NCI-H128 (cell line): Measurements from ENCODE around the gene MPZL2.

Source experiments
- DNase-seq: peaks from one replicate; lab custom pipeline; 2025; ENCODE audit not compliant: unreplicated experiment; lab: John Stamatoyannopoulos, UW

Gene MPZL2

DNA sequence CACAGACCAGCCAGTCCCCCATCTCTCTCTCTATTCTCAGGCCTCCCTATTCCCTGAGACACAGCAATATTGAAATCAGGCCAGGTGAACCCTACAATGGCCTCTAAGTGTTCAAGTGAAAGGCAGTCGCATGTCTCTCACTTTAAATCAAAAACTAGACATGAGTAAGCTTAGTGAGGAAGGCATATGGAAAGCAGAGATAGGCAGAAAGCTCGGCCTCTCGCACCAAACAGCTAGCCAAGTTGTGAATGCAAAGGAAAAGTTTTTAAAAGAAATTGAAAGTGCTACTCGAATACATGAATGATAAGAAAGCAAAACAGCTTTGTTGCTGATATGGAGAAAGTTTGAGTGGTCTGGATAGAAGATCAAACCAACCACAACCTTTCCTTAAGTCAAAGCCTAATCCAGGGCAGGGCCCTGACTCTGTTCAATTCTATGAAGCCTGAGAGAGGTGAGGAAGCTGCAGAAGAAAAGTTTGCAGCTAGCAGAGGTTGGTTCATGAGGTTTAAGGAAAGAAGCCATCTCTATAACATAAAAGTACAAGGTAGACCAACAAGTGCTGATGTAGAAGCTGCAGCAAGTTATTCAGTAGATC is 19.8 kb upstream of the MPZL2 start:
- DNase-seq, result no peak

- DNase-seq, result no peak
Observed at GRCh38 chr11:118283037-118283636, 19.0 kb upstream of the MPZL2 start.

- no peak for DNase-seq
Observed at GRCh38 chr11:118282606-118283005, 18.5 kb upstream of the MPZL2 start.

GRCh38 chr11:118281284-118281683 is 17.2 kb upstream of the MPZL2 start:
- DNase-seq, result no peak

DNA sequence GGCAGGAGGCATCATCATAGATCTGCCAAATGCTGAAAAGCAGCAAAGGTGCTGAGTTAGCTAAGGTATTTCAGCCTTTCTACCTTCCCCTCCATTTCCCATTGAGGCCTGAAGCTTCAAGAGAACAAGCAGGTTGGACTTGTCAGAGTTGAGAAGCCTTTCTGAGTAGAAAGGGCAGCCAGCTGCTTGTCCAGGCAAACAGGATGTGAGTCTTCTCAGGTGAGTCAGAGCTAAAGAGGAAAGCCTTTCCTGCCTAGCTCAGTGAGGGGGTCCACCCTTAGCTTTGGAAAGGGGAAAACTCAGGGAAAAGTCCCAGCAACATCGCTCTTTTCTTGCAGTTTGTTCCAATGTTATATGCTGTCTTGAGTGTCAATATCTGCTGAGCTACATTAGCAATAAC is 13.2 kb upstream of the MPZL2 start:
- DNase-seq, result no peak

DNA sequence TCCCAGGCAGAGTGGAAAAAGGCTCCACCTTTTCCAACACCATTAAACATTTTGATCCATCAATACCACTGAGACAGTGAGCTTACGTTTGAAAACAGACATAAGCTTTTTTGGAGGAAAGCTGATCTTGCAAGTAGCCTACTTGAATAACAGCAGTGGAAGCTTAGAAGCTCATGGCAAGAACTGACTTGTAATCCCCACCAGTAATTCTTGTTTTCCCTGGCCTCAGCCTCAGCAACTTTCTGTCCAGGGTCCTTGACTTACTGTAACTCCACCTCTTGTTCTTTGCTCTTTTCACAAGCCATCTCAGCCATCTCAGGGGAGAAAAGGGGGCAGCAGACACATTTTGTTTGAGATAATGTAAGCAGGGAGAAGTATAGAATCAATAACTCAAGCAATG is 12.3 kb upstream of the MPZL2 start:
- DNase-seq, result no peak

DNA sequence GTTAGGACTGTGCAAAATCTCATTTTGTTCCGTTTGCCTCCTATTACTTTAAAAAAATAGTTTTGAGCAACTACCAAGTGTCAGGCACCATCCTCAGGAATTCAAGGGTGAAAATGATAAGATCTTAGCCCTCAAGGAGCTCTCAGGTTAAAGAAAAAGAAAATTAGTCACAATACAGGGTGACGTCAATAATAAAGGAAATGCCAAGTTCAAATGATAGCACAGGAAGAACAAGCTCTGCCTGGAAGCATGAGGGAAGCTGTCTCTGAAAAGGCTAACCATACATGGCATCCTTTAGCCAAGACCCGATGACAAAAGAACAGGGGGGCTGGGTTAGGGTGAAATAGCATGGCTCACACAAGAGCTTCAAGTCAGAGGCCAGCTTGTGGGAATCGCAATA is 11.1 kb upstream of the MPZL2 start:
- no peak for DNase-seq

DNA sequence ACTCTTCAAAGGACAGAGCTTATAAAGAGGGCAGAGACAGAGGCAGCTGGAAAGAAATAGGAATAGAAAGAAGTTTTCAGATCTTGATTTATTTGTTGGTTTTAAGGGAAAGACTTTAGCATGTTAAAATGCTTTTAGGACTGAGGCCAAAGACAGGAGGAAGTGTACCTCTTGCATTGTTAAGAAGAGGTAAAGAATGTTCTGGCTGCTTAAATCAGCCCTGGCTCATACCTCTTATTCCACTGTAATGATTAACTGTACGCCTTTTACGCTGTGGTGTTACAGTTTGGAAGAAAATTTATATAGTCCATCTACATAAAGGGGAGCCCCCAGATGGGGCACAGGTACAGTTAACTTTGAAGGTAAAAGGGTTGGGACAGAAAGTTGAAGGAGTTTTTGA is 10.1 kb upstream of the MPZL2 start:
- DNase-seq, result no peak

DNA sequence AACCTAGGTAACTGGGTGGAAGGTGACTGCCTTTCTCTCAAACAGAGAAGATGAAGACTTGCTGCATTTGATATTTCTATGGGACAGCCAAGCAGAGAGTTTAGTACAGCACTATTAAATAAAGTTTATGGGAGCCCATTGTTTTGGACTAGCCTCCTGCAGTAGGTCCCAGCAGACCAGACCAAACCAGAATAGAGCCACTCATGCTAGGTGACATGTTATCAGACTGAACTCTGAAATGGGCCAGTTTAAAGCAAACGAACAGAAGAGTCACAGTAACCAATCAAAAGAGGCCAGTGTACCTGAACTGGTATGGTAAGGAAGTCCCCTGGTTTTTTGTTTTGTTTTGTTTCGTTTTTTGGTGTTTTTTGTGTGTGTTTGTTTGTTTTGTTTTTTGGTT is 7.9 kb upstream of the MPZL2 start:
- no peak for DNase-seq

GRCh38 chr11:118267486-118267885 is 3.4 kb upstream of the MPZL2 start:
- no peak for DNase-seq

DNA sequence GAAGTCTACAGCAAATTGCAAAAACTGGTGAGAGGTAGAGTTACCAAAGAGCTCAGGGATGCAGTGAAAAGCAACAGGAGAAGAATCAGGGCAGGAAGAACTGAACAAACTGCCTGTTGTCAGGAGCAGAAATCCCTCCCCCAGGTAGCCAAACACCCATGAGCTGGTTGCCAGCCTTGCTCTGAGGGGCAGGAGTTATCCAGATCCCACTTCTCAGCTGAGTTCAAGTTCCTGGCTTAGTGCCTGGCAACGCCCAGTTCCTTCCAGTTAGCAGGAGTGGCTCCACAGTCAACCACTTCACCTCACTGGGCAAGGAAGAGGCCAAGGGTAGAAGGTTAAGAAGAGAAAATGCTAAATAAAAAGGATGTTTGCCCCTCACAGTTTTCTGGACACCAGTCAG is 1.9 kb upstream of the MPZL2 start:
- no peak for DNase-seq

DNA sequence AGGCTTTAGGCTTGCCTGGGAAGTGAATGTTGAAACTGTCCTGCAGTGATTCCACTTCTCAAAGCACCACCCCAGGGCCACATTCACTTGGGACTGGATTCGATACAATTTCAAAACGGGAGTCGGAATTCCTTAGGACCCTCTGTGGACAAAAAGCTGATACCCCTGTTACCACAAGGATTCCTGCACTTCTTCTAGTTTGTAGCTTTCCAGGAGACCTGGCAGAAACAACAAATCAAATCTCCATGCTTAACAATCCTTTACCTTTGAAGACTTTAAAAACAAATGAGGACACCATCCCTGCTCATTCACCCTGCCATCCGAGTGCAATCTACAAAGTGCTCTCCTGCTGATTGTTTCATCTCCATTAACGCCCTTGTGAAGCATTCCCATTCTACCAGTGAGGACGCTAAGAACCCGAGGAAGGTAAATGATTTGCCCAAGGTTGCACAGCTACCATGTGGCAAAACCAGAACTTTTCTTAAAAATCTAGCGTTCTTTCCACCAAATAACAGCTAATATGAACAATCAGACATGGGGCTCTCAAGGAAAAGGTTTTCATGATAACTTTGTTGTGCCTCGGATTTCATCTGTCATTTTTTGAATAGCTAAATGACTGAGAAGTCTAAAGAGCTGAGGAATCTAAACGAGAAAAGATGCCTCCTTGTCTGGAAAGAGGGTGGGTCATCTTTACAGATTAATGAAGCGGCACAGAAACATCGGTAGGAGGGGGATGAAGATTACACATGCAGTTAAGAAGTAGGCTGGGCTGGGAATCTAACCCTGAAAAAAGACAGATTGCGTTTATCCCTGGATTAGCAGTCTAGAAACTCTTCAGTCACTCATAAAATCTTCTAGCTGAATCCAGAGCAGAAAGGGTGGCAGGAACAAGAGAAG is 720 bp upstream of the MPZL2 start:
- no peak for DNase-seq

GRCh38 chr11:118263112-118263511 is 985 bp downstream of the MPZL2 start:
- no peak for DNase-seq

DNA sequence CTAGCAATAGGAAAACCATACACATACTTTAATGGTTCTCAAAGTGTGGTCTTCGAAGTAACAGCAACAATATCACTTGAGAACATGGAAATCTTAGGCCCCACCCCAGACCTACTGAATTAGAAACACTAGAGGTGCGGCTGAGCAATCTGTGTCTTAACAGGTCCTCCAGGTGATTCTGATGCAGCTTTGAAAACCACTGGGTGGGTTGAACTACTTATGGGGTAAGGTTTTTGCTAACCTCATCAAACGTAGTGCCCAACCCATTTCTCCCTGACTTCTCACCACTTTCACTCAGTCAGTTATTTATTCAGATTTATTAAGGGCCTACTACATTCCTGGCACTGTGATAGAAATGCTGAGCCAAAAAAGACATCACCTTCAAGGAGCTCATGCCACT is 3.7 kb downstream of the MPZL2 start:
- DNase-seq, result no peak

DNA sequence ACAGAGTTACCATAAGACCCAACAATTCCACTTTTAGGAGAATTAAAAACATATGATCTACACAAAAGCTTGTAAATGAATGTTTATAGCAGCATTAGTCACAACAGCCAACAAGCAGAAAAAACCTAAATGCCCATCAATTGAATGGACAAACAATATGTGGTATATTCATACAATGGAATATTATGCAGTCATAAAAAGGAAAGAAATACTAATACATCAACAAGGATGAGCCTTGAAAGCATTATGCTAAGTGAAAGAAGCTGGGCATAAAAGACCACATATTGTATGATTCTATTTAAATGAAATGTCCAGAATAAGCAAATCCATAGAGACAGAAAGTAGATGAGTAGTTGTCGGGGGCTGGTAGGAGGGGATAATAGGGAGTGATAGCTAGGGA is 5.0 kb downstream of the MPZL2 start:
- DNase-seq, result no peak

GRCh38 chr11:118258410-118258809 is 5.7 kb downstream of the MPZL2 start:
- DNase-seq, result no peak

- no peak for DNase-seq
Observed at GRCh38 chr11:118252688-118253087, 11.4 kb downstream of the MPZL2 start.

- peak; percentile 87 for DNase-seq
Observed at GRCh38 chr11:118251858-118252652, 12.0 kb downstream of the MPZL2 start, which contains the start of gene MPZL3. Gene MPZL3, minus strand, starts transcription at chr11:118252365. Its CDS starts 71 bp downstream, at chr11:118252294.

GRCh38 chr11:118247041-118247440 is 17.1 kb downstream of the MPZL2 start:
- DNase-seq, result no peak

DNA sequence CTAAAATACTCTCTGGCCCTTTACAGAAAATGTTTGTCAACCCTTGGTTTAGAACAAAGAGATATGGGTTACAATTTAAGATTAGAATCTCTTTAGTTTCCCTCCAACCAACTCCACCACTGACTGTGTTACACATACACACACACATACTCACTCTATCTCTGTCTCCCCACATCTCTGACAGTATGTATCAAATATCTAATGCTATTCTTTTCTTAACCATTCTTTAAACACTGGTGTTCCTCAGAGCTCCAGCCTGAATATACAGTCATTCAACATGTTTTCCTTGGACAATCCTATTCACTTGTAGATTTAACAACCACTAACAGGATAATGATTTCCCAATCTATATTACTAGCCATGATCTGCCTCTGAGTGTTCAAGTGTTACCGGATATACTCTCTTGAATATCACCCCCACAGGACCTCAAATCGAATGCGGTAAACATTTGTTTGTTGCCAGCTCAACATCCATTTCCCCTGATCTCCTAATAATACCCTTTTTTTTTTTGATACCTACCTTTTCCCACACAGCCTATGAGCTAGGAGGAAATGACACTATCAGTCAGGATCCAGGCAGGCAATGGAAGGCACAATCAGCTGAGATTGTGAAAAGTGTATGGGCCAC is 18.0 kb downstream of the MPZL2 start:
- DNase-seq, result no peak
